Pancreas (tissue), 10 donors: ENCODE data around the gene PRKCH. TPM values are rescaled to one million over a fixed set of nuclear protein-coding genes. Genes with fewer than 3 reads are reported as not detected.

Experiments
- ATAC-seq, 4 donors: fragments of 200-7000 bp; cut with Tn5 transposase; one replicate each; pipeline versions ENCODE4 v1.8.0 to v1.9.1; 2020; ENCODE audit warnings: mild to moderate bottlenecking in 4 of 4, moderate library complexity in 4 of 4
- DNase-seq, 6 donors: peaks; one replicate each; pipeline ENCODE4 v3.0.0-alpha.2; 2020
- FAIRE-seq: peaks from 2 replicates; lab custom pipeline; 2012; peaks lifted over from hg19 to GRCh38; lab: Jason Lieb, UNC
- H3K27ac ChIP-seq, 4 donors: fragments of 200-600 bp; sonication (generic); 1 replicate in 3 of 4; 2 replicates in 1 of 4; pipeline versions ENCODE4 v1.5.0 to v1.8.0; 2020
- H3K27me3 ChIP-seq, 4 donors: fragments of 200-600 bp; one replicate each; pipeline ENCODE4 v1.8.0; 2021
- H3K36me3 ChIP-seq, 3 donors: fragments of 200-600 bp; sonication (generic) in 1 of 3; one replicate each; pipeline versions ENCODE4 v1.5.0 to v1.8.0; 2020 to 2021
- H3K4me1 ChIP-seq, 3 donors: fragments of 200-600 bp; one replicate each; pipeline ENCODE4 v1.8.0; 2021
- H3K4me3 ChIP-seq, 4 donors: fragments of 200-600 bp; sonication (generic) in 2 of 4; one replicate each; pipeline versions ENCODE4 v1.5.0 to v1.8.0; 2020 to 2021
- H3K9me3 ChIP-seq, 4 donors: fragments of 200-600 bp; one replicate each; pipeline ENCODE4 v1.8.0; 2021
- CTCF ChIP-seq, 4 donors: fragments of 200-600 bp; sonication (generic) in 3 of 4; IDR thresholded peaks; one replicate each; pipeline versions ENCODE4 v1.5.0 to v1.8.0; 2021; ENCODE audit warnings: antibody characterized with exemption in 4 of 4
- WGBS, 2 donors: extraction: QIAGEN DNeasy Blood & Tissue Kit; methylation state at CpG; one replicate each; pipeline ENCODE4 v1.1.7; 2013; 5-methylcytosine and 5-hydroxymethylcytosine counted together
- intact Hi-C, 3 donors: fragments of 100-400 bp; cut with DNase I; formaldehyde crosslinking; loops; one replicate each; pipeline versions ENCODE4 v1.11.1 to v1.14.2; 2022
- polyA plus RNA-seq, 2 donors: library from polyadenylated mRNA; stranded (reverse); fragments of 200-250 nt; gene quantifications; one replicate each; pipeline ENCODE4 v1.2.3, GENCODE V29; 2013
- total RNA-seq, 6 donors: library from RNA; stranded (reverse); fragmentation: NEBNext Ultra II Directional in 4 of 6; extraction: Animal tissue kit (Norgen Biotek cat#: 25700) in 4 of 6; gene quantifications; one replicate each; pipeline versions ENCODE4 v1.2.1 to v1.2.4, GENCODE V29; 2021 to 2023
- donor health status: healthy with polysubstance abuse.
- donor health status: DM: no; HTN: no; CAD: no; lungs with moderate emphysema.
- donor health status: DM: no; HTN: no; CAD: no.
- donor health status: control.
- donor health status: control.
- donor health status: Bipolar disorder and iron deficiency.
- donor health status: DM: yes; HTN: yes; CAD: no.
- donor health status: DM: no; HTN: no; CAD: no.
- donor health status: DM: no; HTN: no; CAD: no.
- donor health status: DM: yes; HTN: yes; CAD: no.

The PRKCH gene
- total and polyA plus RNA-seq, 8 donors: 3.6 to 16.9 (median 8.9) TPM

- intact Hi-C loops: no loop called here
- no peaks in the 10 kb centered on the region for H3K9me3 ChIP-seq
- no peak overlapping the region for H3K27ac ChIP-seq
- no peak for TF ChIP-seq CTCF (IDR thresholded peaks at IDR 0.05)
- H3K4me1 ChIP-seq: peaks cover 0 to 5% (median 4%) of the 10 kb centered on the region in 3 donors
- no peak for ATAC-seq
- no peak for FAIRE-seq
- DNase-seq: no peak
- WGBS, 2 donors: 89 to 94% methylated on average over 2 of the region's 2 CpGs
- H3K36me3 ChIP-seq: no peaks in the 10 kb centered on the region
- no peaks in the 10 kb centered on the region for H3K27me3 ChIP-seq
- H3K4me3 ChIP-seq: no peak overlapping the region
Measured at GRCh38 chr14:61401461-61401860, 80.1 kb downstream of the PRKCH start.

GRCh38 chr14:61403411-61403810 is 82.0 kb downstream of the PRKCH start:
- Histone ChIP-seq H3K27me3 (no peaks in the 10 kb centered on the region), H3K36me3 (no peaks in the 10 kb centered on the region), H3K4me1 (no peaks in the 10 kb centered on the region), H3K4me3 (no peak overlapping the region), H3K9me3 (no peaks in the 10 kb centered on the region), H3K27ac (no peak overlapping the region)
- 89 to 96% methylated on average over 2 of the region's 2 CpGs for WGBS, 2 donors
- FAIRE-seq: no peak
- no peak for ATAC-seq
- intact Hi-C loops: no loop called here
- no peak for DNase-seq
- TF ChIP-seq CTCF (IDR thresholded peaks at IDR 0.05): no peak

- Histone ChIP-seq H3K27me3 (no peaks in the 10 kb centered on the region), H3K4me1 (no peaks in the 10 kb centered on the region), H3K36me3 (no peaks in the 10 kb centered on the region), H3K4me3 (no peak overlapping the region), H3K27ac (no peak overlapping the region), H3K9me3 (no peaks in the 10 kb centered on the region)
- FAIRE-seq (no peak), DNase-seq (no peak), ATAC-seq (no peak)
- no peak for TF ChIP-seq CTCF (IDR thresholded peaks at IDR 0.05)
- WGBS, 2 donors: 82 to 88% methylated on average over 1 of the region's 1 CpG
- intact Hi-C loops: no loop called here
Measured at GRCh38 chr14:61404637-61405036, 83.3 kb downstream of the PRKCH start.

- Histone ChIP-seq H3K27me3 (no peaks in the 10 kb centered on the region), H3K4me1 (peaks cover 0 to 3% (median 0%) of the 10 kb centered on the region in 3 donors), H3K36me3 (no peaks in the 10 kb centered on the region), H3K4me3 (no peak overlapping the region), H3K27ac (no peak overlapping the region), H3K9me3 (no peaks in the 10 kb centered on the region)
- no peak for TF ChIP-seq CTCF (IDR thresholded peaks at IDR 0.05)
- DNase-seq (no peak), ATAC-seq (no peak), FAIRE-seq (no peak)
- intact Hi-C loops: no loop called here
- WGBS, 2 donors: 73% methylated on average over 4 of the region's 4 CpGs
Measured at GRCh38 chr14:61406198-61406597, 84.8 kb downstream of the PRKCH start.

GRCh38 chr14:61406675-61407074 is 85.3 kb downstream of the PRKCH start:
- Histone ChIP-seq H3K36me3 (no peaks in the 10 kb centered on the region), H3K27me3 (no peaks in the 10 kb centered on the region), H3K27ac (no peak overlapping the region), H3K4me1 (peaks cover 0 to 3% (median 0%) of the 10 kb centered on the region in 3 donors), H3K4me3 (no peak overlapping the region), H3K9me3 (no peaks in the 10 kb centered on the region)
- intact Hi-C loops: no loop called here
- no peak for TF ChIP-seq CTCF (IDR thresholded peaks at IDR 0.05)
- 68 to 75% methylated on average over 6 of the region's 6 CpGs for WGBS, 2 donors
- ATAC-seq: no peak
- FAIRE-seq: no peak
- no peak for DNase-seq
